ENCODE results near the gene ABHD8.

Gene ABHD8

GRCh38 chr19:17346109-17346671 lies 43.0 kb upstream of the ABHD8 start:
- POLR2A ChIA-PET (ENCODE audit: low non-redundant PET) = no interaction called here
- CTCF ChIA-PET = interaction anchor here (0.7 to 1.4 kb wide), 3 partner anchors 40 to 1082 kb away, joined by 3 to 7 read pairs (median 4); no protein-coding TSS in a partner anchor
- peak; percentile 75 for DNase-seq (ENCODE audit: low spot score)
- H3K27ac ChIP-seq = peak overlapping the region; percentile 5; the same call in 1 of the 2 replicates
- TF ChIP-seq CTCF (conservative IDR thresholded peaks at IDR 0.05; ENCODE audit: low read depth) = peak; percentile 98

GRCh38 chr19:17341845-17342244 lies 38.6 kb upstream of the ABHD8 start:
- POLR2A ChIA-PET (ENCODE audit: low non-redundant PET) = no interaction called here
- H3K27ac ChIP-seq = peak overlapping the region; percentile 98
- no peak for DNase-seq (ENCODE audit: low spot score)
- no peak for TF ChIP-seq CTCF (conservative IDR thresholded peaks at IDR 0.05; ENCODE audit: low read depth)
- CTCF ChIA-PET = interaction anchor here (0.6 kb wide), 1 partner anchor 959 kb away, joined by 3 read pairs; no protein-coding TSS in a partner anchor

- no peak for TF ChIP-seq CTCF (conservative IDR thresholded peaks at IDR 0.05; ENCODE audit: low read depth)
- CTCF ChIA-PET = interaction anchor here (0.7 kb wide), 1 partner anchor 12 kb away, joined by 4 read pairs; no protein-coding TSS in a partner anchor
- DNase-seq (ENCODE audit: low spot score) = no peak
- POLR2A ChIA-PET (ENCODE audit: low non-redundant PET) = no interaction called here
- H3K27ac ChIP-seq = peak overlapping the region; percentile 98
Measured at GRCh38 chr19:17341386-17341785, 38.2 kb upstream of the ABHD8 start.

GRCh38 chr19:17340871-17341357 lies 37.7 kb upstream of the ABHD8 start:
- CTCF ChIA-PET = interaction anchor here (0.7 kb wide), 1 partner anchor 13 kb away, joined by 4 read pairs; no protein-coding TSS in a partner anchor

GRCh38 chr19:17340302-17340870 lies 37.2 kb upstream of the ABHD8 start:
- no peak for DNase-seq (ENCODE audit: low spot score)
- ChIA-PET CTCF (no interaction called here), POLR2A (ENCODE audit: low non-redundant PET) (no interaction called here)
- no peak for TF ChIP-seq CTCF (conservative IDR thresholded peaks at IDR 0.05; ENCODE audit: low read depth)
- peak overlapping the region; percentile 98 for H3K27ac ChIP-seq

More at GRCh38 chr19:17340871-17341357, 37.7 kb upstream of the ABHD8 start:
- TF ChIP-seq CTCF (conservative IDR thresholded peaks at IDR 0.05; ENCODE audit: low read depth) = no peak
- no peak for DNase-seq (ENCODE audit: low spot score)
- peak overlapping the region; percentile 98 for H3K27ac ChIP-seq
- POLR2A ChIA-PET (ENCODE audit: low non-redundant PET) = no interaction called here

- peak overlapping the region; percentile 98 for H3K27ac ChIP-seq
- TF ChIP-seq CTCF (conservative IDR thresholded peaks at IDR 0.05; ENCODE audit: low read depth) = no peak
- DNase-seq (ENCODE audit: low spot score) = peak; percentile 36
- ChIA-PET POLR2A (ENCODE audit: low non-redundant PET) (no interaction called here), CTCF (no interaction called here)
Measured at GRCh38 chr19:17339088-17339741, 36.0 kb upstream of the ABHD8 start.

All from RWPE1 (cell line).